ENCODE data around the gene RAD52. TPM values are rescaled to one million over a fixed set of nuclear protein-coding genes. Genes with fewer than 3 reads are reported as not detected.
"Not testable (repeated sequence)": the region's sequence is repeated elsewhere in the genome, so short reads cannot be mapped to it uniquely, and the experiment has no call there.

The RAD52 gene
- total RNA-seq, 4 donors from 2014 or later: 4.9 to 15.4 (median 11.2) TPM

GRCh38 chr12:948238-948637 is 1.3 kb downstream of the RAD52 start:
- ATAC-seq (ENCODE audit: low FRiP score) (no peak), DNase-seq (ENCODE audit: low spot score) (no peak)
- TF ChIP-seq CTCF (IDR thresholded peaks at IDR 0.05): no peak

- TF ChIP-seq CTCF (IDR thresholded peaks at IDR 0.05): no peak
- ATAC-seq (ENCODE audit: low FRiP score) (no peak), DNase-seq (ENCODE audit: low spot score) (no peak)
These were observed 2.9 kb downstream of the RAD52 start for GRCh38 chr12:946631-947030.

- no peak for TF ChIP-seq CTCF (IDR thresholded peaks at IDR 0.05)
- no peak for ATAC-seq (ENCODE audit: low FRiP score)
- no peak for DNase-seq (ENCODE audit: low spot score)
These were observed 3.3 kb downstream of the RAD52 start for GRCh38 chr12:946212-946611.

- no peak for DNase-seq (ENCODE audit: low spot score)
- no peak for TF ChIP-seq CTCF (IDR thresholded peaks at IDR 0.05)
- ATAC-seq (ENCODE audit: low FRiP score): no peak
These were observed 5.3 kb downstream of the RAD52 start for GRCh38 chr12:944211-944610.

- DNase-seq (ENCODE audit: low spot score): no peak
- no peak for TF ChIP-seq CTCF (IDR thresholded peaks at IDR 0.05)
- no peak for ATAC-seq (ENCODE audit: low FRiP score)
These were observed 6.4 kb downstream of the RAD52 start for GRCh38 chr12:943051-943450.

GRCh38 chr12:938810-939209 is 10.7 kb downstream of the RAD52 start:
- ATAC-seq (ENCODE audit: low FRiP score) (no peak), DNase-seq (ENCODE audit: low spot score) (no peak)
- no peak for TF ChIP-seq CTCF (IDR thresholded peaks at IDR 0.05)

GRCh38 chr12:936377-937345 is 12.8 kb downstream of the RAD52 start:
- TF ChIP-seq CTCF (IDR thresholded peaks at IDR 0.05): no peak
- ATAC-seq (ENCODE audit: low FRiP score): no peak
- DNase-seq (ENCODE audit: low spot score): no peak

- ATAC-seq (ENCODE audit: low FRiP score); DNase-seq (ENCODE audit: low spot score): not testable (repeated sequence)
These were observed 13.6 kb downstream of the RAD52 start for GRCh38 chr12:935891-936290.
